NCI-H82 treated with DMSO at 0.1 percent for 48 hours (cell line): Measurements from ENCODE around the gene EYS.
"Not testable (repeated sequence)": the region's sequence is repeated elsewhere in the genome, so short reads cannot be mapped to it uniquely, and the experiment has no call there.

Source experiments
- DNase-seq: peaks from one replicate; lab custom pipeline; 2025; ENCODE audit not compliant: unreplicated experiment; lab: John Stamatoyannopoulos, UW

The EYS gene

GRCh38 chr6:63783096-63783495 lies 1923.9 kb downstream of the EYS start:
- no peak for DNase-seq

- no peak for DNase-seq
Observed at GRCh38 chr6:63774961-63775360, 1932.1 kb downstream of the EYS start.

GRCh38 chr6:63773200-63773599 lies 1933.8 kb downstream of the EYS start:
- no peak for DNase-seq

GRCh38 chr6:63765828-63766227 lies 1941.2 kb downstream of the EYS start:
- no peak for DNase-seq

GRCh38 chr6:63764318-63764916 lies 1942.6 kb downstream of the EYS start:
- peak; percentile 2 for DNase-seq

- no peak for DNase-seq
Observed at GRCh38 chr6:63760199-63760598, 1946.8 kb downstream of the EYS start.

- DNase-seq = no peak
Observed at GRCh38 chr6:63759605-63760105, 1947.4 kb downstream of the EYS start.

- DNase-seq = no peak
Observed at GRCh38 chr6:63757826-63758225, 1949.2 kb downstream of the EYS start.

- DNase-seq = not testable (repeated sequence)
Observed at GRCh38 chr6:63757275-63757674, 1949.8 kb downstream of the EYS start.

- DNase-seq = no peak
Observed at GRCh38 chr6:63750400-63750799, 1956.6 kb downstream of the EYS start.

- DNase-seq = no peak
Observed at GRCh38 chr6:63745784-63746183, 1961.2 kb downstream of the EYS start.

GRCh38 chr6:63744810-63745209 lies 1962.2 kb downstream of the EYS start:
- DNase-seq = no peak

- no peak for DNase-seq
Observed at GRCh38 chr6:63743691-63744090, 1963.3 kb downstream of the EYS start.

GRCh38 chr6:63742060-63742459 lies 1965.0 kb downstream of the EYS start:
- DNase-seq = no peak

GRCh38 chr6:63740709-63741108 lies 1966.3 kb downstream of the EYS start:
- DNase-seq = no peak

- DNase-seq = no peak
Observed at GRCh38 chr6:63739094-63739687, 1967.8 kb downstream of the EYS start.

GRCh38 chr6:63738190-63738589 lies 1968.8 kb downstream of the EYS start:
- DNase-seq = not testable (repeated sequence)

GRCh38 chr6:63734923-63735322 lies 1972.1 kb downstream of the EYS start:
- DNase-seq = no peak

GRCh38 chr6:63732336-63732735 lies 1974.7 kb downstream of the EYS start:
- no peak for DNase-seq

GRCh38 chr6:63731930-63732329 lies 1975.1 kb downstream of the EYS start:
- DNase-seq = no peak

- no peak for DNase-seq
Observed at GRCh38 chr6:63730311-63730710, 1976.7 kb downstream of the EYS start.

GRCh38 chr6:63724721-63725120 lies 1982.3 kb downstream of the EYS start:
- no peak for DNase-seq

- no peak for DNase-seq
Observed at GRCh38 chr6:63721181-63721580, 1985.8 kb downstream of the EYS start.
